Ureter (tissue), 1 donor: ENCODE results near the gene PRKCA. TPM values are rescaled to one million over a fixed set of nuclear protein-coding genes. Genes with fewer than 3 reads are reported as not detected.

ENCODE experiments used
- DNase-seq: peaks from one replicate; pipeline ENCODE4 v3.0.0-alpha.2; 2020; ENCODE audit warnings: low spot score
- total RNA-seq: library from RNA; stranded (reverse); gene quantifications from one replicate; pipeline ENCODE4 v1.2.4, GENCODE V29; 2023
- donor health status: DM: yes; HTN: yes; CAD: no.

The PRKCA gene
- total RNA-seq, 1 donor from 2014 or later = 58.1 TPM

DNA sequence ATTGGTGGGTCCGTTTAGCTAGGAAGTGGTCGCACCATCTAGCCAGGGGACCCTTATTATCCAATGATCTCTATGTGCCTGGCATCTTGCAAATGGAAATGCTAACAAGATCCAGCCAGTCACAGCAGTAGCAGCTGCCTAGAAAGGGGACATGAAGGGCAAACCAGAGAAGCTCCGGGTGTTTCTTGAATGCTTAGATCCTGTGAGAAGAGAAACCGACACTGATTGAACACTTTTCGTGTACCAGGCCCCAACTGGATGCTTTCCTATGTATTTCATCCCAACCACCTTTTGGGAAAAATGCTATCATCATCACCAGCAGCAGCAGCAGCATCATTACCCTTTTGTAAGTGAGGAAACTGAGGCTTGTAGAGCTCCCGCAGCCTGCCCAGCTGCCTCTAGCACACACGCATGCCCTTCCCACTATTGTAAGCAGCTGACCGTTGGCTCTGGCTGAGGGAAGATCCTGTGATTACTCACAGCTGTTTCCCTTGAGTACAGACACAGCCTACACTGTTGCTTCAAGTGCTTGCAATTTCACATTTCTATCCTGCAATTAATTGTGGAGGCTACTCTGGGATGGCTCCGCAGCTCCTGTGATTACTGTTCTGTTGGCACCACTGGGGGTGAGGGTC lies 351.8 kb downstream of the PRKCA start:
- no peak for DNase-seq

GRCh38 chr17:66654764-66655163 lies 352.4 kb downstream of the PRKCA start:
- DNase-seq = no peak

DNA sequence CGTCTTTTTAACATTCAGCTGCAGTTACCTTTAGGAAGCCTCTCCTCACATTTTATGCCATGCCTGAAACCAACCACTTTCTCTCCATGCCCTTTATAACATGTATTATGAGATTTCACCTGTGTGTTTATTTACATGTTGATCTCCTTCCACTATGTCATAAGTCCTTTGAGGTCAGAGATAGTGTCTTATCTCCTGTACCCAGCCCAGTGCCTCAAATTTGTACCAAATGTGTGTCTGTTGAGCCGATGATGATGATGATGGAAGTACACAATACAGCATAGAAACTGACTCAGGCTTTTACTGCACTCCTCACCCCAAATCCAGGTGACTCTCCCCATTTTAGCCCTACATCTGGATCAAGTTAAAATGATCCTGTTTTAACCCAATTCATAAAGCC lies 353.0 kb downstream of the PRKCA start:
- no peak for DNase-seq

DNA sequence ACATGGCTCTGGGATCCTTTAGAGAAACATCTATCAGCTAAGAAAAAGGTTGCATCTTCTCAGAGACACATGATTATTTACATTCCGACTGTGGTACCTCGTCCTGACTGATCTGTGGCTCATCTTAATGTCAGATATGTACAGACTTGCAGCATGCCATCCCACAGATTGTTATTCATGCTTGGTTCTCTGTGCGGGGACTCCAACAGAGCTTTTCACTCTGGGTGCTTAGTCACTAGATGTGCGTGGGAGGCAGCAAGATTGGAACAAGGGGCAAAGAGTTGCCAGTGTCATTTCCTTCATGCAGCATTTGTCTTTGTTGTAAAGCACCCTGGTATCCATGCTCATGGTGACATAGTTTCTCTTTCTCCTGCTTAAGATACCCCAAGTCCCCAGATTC lies 353.4 kb downstream of the PRKCA start:
- no peak for DNase-seq

DNA sequence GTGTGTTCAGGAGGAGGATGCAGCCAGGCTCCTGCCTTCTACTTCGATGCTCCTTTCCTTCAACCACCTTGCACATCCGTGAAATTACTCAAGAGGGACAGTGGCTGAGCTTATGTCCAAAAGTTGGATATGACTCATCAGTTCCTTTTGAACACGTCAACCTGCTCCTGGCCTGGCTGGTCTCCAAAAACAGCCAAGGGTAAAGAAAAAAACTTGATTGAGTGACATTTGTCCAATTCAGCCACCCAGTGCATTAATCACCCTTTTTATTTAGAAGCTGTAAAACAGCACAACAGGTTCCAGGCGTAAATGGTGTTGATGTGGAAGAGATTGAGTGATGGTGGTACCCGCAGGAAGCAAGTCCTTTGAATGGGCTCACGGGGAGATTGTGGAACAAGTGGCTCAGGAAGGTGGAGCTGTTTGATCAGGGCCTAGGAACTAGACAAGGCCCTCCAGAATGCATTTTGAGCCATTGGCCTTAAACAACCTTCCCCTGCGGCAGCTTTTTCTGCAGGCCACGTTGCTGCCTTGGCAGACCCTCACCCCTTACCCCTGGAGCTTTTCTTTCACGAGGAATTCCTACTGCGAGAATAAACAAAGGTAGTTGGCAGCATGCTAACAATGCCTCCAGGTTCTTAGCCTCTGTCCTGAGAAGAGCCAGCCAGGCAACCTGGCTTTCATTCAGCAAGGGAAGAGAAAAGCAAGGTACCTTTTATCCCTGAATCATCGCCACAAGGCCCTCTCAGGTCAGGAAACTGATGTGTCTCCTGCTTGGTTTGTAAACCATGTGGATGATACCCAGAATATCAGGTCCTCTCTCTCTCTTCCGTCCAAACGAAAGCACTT lies 359.2 kb downstream of the PRKCA start:
- no peak for DNase-seq

DNA sequence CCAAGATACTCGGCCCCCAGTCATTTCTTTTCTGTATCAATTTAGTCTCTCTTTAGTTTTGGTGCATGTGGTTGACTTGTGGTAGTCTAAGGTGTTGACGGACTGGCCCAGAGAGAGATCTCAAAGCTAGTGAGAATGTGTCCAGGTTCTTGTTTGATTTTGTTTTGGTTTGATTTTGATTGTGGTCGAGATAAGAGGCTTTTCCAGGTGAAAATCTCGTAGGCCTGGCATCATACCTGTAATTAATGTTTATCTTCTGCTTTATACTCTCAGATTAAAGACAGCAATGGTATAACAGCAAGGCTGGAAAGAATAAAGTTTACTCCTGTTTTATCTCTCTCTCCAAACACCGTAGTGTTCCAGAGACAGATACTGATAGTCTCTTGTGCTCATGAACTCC lies 360.1 kb downstream of the PRKCA start:
- DNase-seq = no peak

DNA sequence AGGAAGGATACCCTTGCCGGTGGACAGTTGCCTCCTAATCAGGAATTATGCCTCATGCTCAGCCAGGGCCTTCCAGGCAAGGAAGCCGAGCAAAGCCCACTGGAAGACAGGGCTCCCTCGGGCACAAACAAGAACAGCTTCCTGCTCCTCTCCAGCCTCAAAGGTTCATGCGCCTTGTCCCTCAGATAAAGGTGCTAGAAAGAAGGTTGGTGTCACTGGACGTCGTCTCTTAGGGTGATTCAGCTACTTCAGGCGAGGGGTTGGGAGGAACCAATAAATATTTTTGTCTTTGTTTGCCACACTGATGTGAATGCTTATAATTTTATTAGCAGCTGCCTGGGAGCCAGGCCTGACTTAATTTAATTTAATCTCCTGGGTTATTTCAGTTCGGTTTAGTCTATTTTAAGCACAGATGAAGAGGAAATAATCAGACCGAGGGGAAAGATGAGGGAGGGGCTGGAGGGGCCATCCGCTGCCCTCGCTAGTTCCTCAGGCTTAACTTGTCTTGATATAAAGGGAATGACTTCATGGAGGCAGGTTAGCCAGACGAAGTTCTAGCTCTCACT lies 360.7 kb downstream of the PRKCA start:
- DNase-seq = no peak

DNA sequence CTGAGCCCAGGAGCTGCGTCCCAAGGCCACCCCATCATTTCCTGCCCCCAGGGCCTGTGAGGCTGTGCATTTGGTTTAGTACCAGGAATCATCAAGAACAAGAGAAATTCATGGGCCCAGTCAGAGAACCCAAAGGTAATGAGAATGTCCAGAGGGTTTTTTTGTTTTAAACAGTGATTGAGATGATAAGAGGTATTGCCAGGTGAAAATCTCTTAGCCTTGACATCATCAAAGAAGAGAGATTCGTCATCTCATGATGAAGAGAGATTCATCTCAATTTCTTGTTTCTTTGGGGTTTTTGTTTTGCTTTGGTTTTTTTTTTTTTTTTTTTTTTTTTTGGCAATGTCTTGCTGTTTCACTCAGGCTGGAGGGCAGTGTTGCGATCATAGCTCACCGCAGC lies 361.9 kb downstream of the PRKCA start:
- DNase-seq = no peak

- DNase-seq = no peak
Measured at GRCh38 chr17:66665194-66665593, 362.8 kb downstream of the PRKCA start.

DNA sequence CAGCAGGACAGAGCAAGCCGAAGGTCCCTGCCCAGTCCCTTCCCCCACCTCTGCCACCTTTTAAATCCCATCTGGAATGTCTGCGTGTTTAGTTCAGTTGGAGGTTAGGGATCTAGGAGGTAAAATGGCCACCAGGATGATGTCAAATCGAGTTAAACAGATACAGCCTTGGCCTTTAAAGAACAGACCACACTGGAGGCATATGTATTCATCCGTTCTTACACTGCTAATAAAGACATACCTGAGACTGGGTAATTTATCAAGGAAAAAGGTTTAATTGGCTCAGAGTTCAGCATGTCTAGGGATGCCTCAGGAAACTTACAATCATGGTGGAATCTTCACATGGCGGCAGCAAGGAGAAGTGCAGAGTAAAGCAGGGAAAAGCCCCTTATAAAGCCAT lies 364.7 kb downstream of the PRKCA start:
- DNase-seq = no peak

DNA sequence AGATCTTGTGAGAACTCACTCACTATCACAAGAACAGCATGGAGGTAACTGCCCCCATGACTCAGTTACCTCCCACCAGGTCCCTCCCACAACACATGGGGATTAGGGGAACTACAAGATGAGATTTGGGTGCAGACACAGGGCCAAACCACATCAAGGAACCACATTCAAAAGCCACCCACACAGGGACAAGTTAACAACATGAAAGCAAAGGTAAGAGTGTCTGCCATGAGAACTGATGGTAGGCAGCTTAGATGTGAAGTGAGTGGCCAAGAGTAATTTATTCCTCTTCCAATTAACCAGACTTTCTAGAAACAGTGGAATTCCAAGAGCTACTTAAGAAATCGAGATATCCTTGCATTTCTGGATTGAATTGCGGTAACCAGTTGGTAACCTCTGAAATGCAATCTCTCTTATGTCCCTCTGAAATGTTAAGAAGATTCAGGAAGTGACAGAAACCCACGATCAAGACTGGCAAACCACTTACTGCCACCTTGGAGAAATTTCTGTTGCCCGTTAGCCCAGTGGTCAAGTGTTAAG lies 365.1 kb downstream of the PRKCA start:
- no peak for DNase-seq

- no peak for DNase-seq
Measured at GRCh38 chr17:66670206-66670605, 367.8 kb downstream of the PRKCA start.

- DNase-seq = no peak
Measured at GRCh38 chr17:66671156-66671555, 368.7 kb downstream of the PRKCA start.

GRCh38 chr17:66673668-66674276 lies 371.4 kb downstream of the PRKCA start:
- peak; percentile 67 for DNase-seq

DNA sequence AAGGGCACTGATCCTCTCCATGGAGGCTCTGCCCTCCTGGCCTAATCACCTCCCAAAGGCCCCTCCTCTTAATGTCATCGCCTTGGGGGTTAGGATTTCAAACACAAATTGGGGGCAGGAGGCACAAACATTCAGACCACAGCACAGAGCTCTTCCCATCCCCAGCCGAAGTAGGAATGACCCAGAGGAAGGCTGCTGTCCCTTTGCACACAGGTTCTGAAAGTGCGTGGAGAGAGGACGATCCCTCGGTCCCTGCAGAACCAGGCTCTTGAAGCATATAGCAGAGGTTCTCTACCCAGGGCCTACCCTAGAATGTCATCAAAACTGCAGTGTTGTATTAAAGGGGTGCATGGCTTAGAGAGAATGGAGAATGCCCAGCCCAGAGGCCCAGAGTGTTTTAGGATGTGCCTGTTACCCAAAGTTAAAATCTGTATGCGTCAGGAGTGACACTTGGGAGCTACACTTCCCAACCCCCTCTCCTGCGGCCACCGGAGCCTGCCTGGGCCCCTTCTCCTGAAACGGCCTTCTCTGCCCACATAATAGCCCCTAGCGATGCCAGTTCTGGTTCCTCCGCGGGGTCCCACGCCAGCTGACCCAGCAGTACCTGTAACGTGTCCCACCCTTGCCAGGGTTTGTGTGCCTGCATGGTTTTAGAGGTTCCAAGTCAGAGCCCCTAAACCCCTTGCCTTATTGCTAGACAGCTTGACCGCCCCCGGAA lies 373.0 kb downstream of the PRKCA start:
- DNase-seq = no peak

- peak; percentile 50 for DNase-seq
Measured at GRCh38 chr17:66675991-66676371, 373.6 kb downstream of the PRKCA start.

DNA sequence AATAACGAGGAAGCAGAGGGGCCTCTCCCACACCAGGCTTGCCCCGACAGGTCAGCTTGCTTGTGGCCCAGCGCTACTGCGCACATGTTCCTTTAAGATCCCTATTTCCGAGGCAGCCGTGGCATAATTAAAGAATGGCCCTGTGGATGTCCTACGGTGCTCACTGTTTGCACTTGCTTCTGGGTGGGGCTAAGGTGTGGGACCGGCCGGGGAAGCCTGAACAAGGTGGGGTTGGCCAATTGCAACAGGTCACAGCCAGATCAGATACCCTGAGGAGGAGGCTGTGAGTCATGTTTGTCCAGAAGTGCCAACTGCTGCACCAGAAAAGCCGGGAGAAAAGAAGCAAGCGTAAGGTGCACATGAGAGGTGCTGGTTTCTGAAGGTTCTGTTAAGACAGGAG lies 374.0 kb downstream of the PRKCA start:
- DNase-seq = peak; percentile 89

- DNase-seq = no peak
Measured at GRCh38 chr17:66677201-66677981, 375.0 kb downstream of the PRKCA start.

GRCh38 chr17:66678061-66678460 lies 375.6 kb downstream of the PRKCA start:
- DNase-seq = no peak

DNA sequence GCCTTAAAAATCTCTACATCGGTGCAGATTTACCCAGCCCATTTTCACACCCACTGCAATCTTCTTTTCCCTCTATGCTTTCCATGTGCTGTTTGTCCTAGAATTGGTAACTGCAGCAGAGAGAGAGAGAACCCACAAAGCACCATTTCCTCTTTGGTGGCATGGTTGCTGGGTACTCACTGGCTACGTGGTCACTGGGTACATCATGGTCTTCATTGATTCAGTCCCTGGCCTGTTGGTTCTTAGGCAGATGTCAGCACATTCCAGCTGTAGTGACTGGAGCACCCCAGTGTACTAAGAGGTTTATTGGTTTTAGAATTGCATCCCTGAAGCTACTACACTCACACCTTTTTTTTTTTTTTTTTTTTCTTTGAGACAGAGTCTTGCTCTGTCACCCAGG lies 376.4 kb downstream of the PRKCA start:
- no peak for DNase-seq
